Lower lobe of right lung (tissue), 2 donors: ENCODE data around the gene VIPR1. TPM values are rescaled to one million over a fixed set of nuclear protein-coding genes. Genes with fewer than 3 reads are reported as not detected.
A peak's percentile ranks its signal among the peaks of the same experiment; 100 is the strongest.

Experiments used
- ATAC-seq, 2 donors: fragments of 200-7000 bp; cut with Tn5 transposase; one replicate each; pipeline ENCODE4 v1.9.1; 2020 to 2022; ENCODE audit warnings: mild to moderate bottlenecking in 2 of 2, moderate library complexity in 2 of 2
- DNase-seq: peaks from one replicate; pipeline ENCODE4 v3.0.0-alpha.2; 2020
- H3K27ac ChIP-seq: fragments of 200-600 bp; one replicate; pipeline ENCODE4 v1.8.0; 2022
- H3K27me3 ChIP-seq: fragments of 200-600 bp; one replicate; pipeline ENCODE4 v1.8.0; 2022; ENCODE audit warnings: low read depth
- H3K36me3 ChIP-seq: fragments of 200-600 bp; one replicate; pipeline ENCODE4 v1.8.0; 2022; ENCODE audit warnings: mild to moderate bottlenecking
- H3K4me1 ChIP-seq: fragments of 200-600 bp; one replicate; pipeline ENCODE4 v1.8.0; 2022
- H3K4me3 ChIP-seq: fragments of 200-600 bp; one replicate; pipeline ENCODE4 v1.8.0; 2022; ENCODE audit warnings: mild to moderate bottlenecking
- H3K9me3 ChIP-seq: fragments of 200-600 bp; one replicate; pipeline ENCODE4 v1.8.0; 2022
- CTCF ChIP-seq: fragments of 200-600 bp; IDR thresholded peaks from one replicate; pipeline ENCODE4 v1.8.0; 2022; ENCODE audit warnings: antibody characterized with exemption, mild to moderate bottlenecking
- intact Hi-C: fragments of 100-400 bp; cut with DNase I; formaldehyde crosslinking; loops from one replicate; pipeline ENCODE4 v1.11.0; 2022
- total RNA-seq: library from RNA; stranded (reverse); fragmentation: NEBNext Ultra II Directional; extraction: Animal tissue kit (Norgen Biotek cat#: 25700); gene quantifications from one replicate; pipeline ENCODE4 v1.2.1, GENCODE V29; 2021
- donor health status: DM: no; HTN: yes; CAD: no; lungs with severe emphysema.

The VIPR1 gene
- total RNA-seq, 1 donor from 2014 or later: 212 TPM

DNA sequence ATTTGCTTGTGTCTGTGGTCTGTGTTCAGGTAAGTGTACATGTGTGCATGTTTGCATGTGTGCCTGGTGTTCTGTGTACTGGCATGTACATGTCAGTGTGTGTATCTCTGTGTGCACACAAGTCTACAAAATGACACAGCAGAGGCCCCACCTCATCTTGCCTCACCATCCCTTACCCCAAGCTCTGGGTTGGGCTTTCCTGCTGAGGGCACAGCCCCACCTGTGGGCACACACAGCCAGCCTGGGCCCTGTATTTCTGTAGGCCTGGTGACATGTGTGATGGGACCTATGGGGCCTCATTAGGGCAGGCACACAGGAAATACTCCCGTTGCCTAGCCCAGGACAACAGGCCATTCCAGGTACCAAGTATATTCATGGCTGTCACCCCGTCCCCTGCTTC, 13.5 kb downstream of the VIPR1 start:
- Histone ChIP-seq H3K4me3 (no peak overlapping the region), H3K36me3 (peaks cover 23% of the 10 kb centered on the region), H3K27ac (peak overlapping the region; percentile 44), H3K4me1 (peaks cover 65% of the 10 kb centered on the region), H3K27me3 (no peaks in the 10 kb centered on the region), H3K9me3 (no peaks in the 10 kb centered on the region)
- TF ChIP-seq CTCF: no peak
- intact Hi-C loops: no loop called here
- no peak for ATAC-seq
- no peak for DNase-seq

GRCh38 chr3:42516443-42516842, 14.0 kb downstream of the VIPR1 start:
- no peak overlapping the region for H3K4me3 ChIP-seq
- DNase-seq (no peak), ATAC-seq (peak in 1 of 2 donors; percentile 18)
- peaks cover 61% of the 10 kb centered on the region for H3K4me1 ChIP-seq
- H3K9me3 ChIP-seq: no peaks in the 10 kb centered on the region
- intact Hi-C loops: no loop called here
- H3K36me3 ChIP-seq: peaks cover 28% of the 10 kb centered on the region
- no peak for TF ChIP-seq CTCF
- H3K27ac ChIP-seq: peak overlapping the region; percentile 44
- H3K27me3 ChIP-seq: no peaks in the 10 kb centered on the region

DNA sequence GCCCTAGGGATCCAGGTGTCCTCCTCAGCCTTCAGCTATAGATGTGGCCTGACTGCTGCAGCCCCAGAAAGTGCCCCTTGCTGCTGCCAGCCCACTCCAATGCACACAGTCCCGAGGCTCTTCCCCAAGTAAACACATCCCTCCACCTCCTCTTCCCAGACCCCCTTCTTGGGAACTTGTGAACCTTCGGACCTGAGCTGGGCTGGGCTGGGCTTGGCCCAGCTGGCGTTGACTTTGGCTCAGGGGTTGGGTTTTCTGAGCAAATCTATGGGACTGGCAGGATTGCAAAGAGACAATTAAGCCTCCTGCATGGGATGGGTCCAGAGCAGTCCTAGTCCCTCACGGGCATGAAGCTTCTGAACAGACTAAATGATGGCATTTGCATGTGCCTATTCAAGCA, 14.7 kb downstream of the VIPR1 start:
- Histone ChIP-seq H3K36me3 (peaks cover 31% of the 10 kb centered on the region), H3K9me3 (no peaks in the 10 kb centered on the region), H3K27me3 (no peaks in the 10 kb centered on the region), H3K27ac (peak overlapping the region; percentile 44), H3K4me1 (peaks cover 54% of the 10 kb centered on the region), H3K4me3 (no peak overlapping the region)
- intact Hi-C loops: no loop called here
- ATAC-seq (no peak), DNase-seq (no peak)
- no peak for TF ChIP-seq CTCF

- Histone ChIP-seq H3K36me3 (peaks cover 34% of the 10 kb centered on the region), H3K9me3 (no peaks in the 10 kb centered on the region), H3K27me3 (no peaks in the 10 kb centered on the region), H3K27ac (peak overlapping the region; percentile 18), H3K4me1 (peaks cover 35% of the 10 kb centered on the region), H3K4me3 (no peak overlapping the region)
- ATAC-seq (peak in 1 of 2 donors; percentile 21), DNase-seq (no peak)
- intact Hi-C loops: no loop called here
- peak; percentile 31 for TF ChIP-seq CTCF
These were observed 16.5 kb downstream of the VIPR1 start for GRCh38 chr3:42518800-42519567.

- peaks cover 32% of the 10 kb centered on the region for H3K36me3 ChIP-seq
- H3K27me3 ChIP-seq: no peaks in the 10 kb centered on the region
- intact Hi-C loops: no loop called here
- peak overlapping the region; percentile 53 for H3K27ac ChIP-seq
- DNase-seq (no peak), ATAC-seq (no peak)
- peaks cover 33% of the 10 kb centered on the region for H3K4me1 ChIP-seq
- no peaks in the 10 kb centered on the region for H3K9me3 ChIP-seq
- no peak overlapping the region for H3K4me3 ChIP-seq
- TF ChIP-seq CTCF: no peak
These were observed 17.1 kb downstream of the VIPR1 start for GRCh38 chr3:42519568-42519962.
